Stimulated activated naive CD8-positive, alpha-beta T cell treated with anti-CD3 and anti-CD28 coated beads, Interleukin-15, amount 100 ng/mL, for 72 hours (primary cell): ENCODE data around the gene TEX44.
A peak's percentile ranks its signal among the peaks of the same experiment; 100 is the strongest.
"Not testable (repeated sequence)": the region's sequence is repeated elsewhere in the genome, so short reads cannot be mapped to it uniquely, and the experiment has no call there.

ENCODE experiments used
- ATAC-seq: fragments of 150-1000 bp; cut with Tn5 transposase; 2 replicates; pipeline ENCODE4 v1.10.0; 2021; ENCODE audit warnings: mild to moderate bottlenecking, moderate library complexity
- DNase-seq, 2 donors: peaks; one replicate each; pipeline ENCODE4 v3.0.0; 2021 to 2022
- H3K27ac Mint-ChIP-seq, 2 donors: one replicate each; pipeline ENCODE4 v1.8.0; 2022; ENCODE audit warnings: mild to moderate bottlenecking in 2 of 2, mixed read lengths in 2 of 2, moderate library complexity in 2 of 2
- H3K27me3 Mint-ChIP-seq: one replicate; pipeline ENCODE4 v1.8.0; 2022; ENCODE audit warnings: mixed read lengths
- H3K4me1 Mint-ChIP-seq: one replicate; pipeline ENCODE4 v1.8.0; 2022; ENCODE audit warnings: mild to moderate bottlenecking, mixed read lengths
- H3K4me3 Mint-ChIP-seq, 2 donors: one replicate each; pipeline ENCODE4 v1.8.0; 2022; ENCODE audit warnings: mild to moderate bottlenecking in 2 of 2, mixed read lengths in 2 of 2, moderate library complexity in 1 of 2
- H3K9me3 Mint-ChIP-seq, 2 donors: one replicate each; pipeline ENCODE4 v1.8.0; 2022; ENCODE audit warnings: mixed read lengths in 2 of 2

The TEX44 gene

GRCh38 chr2:231565887-231566594 lies 26.6 kb upstream of the TEX44 start:
- H3K4me1 Mint-ChIP-seq, result peaks cover 10% of the 10 kb centered on the region
- H3K27me3 Mint-ChIP-seq, result no peaks in the 10 kb centered on the region
- no peak overlapping the region for H3K4me3 Mint-ChIP-seq
- no peaks in the 10 kb centered on the region for H3K9me3 Mint-ChIP-seq
- ATAC-seq (no peak), DNase-seq (no peak)
- no peak overlapping the region for H3K27ac Mint-ChIP-seq

- Mint-ChIP-seq H3K27ac (no peak overlapping the region), H3K4me1 (peaks cover 10% of the 10 kb centered on the region), H3K27me3 (no peaks in the 10 kb centered on the region), H3K4me3 (no peak overlapping the region), H3K9me3 (no peaks in the 10 kb centered on the region)
- ATAC-seq (no peak), DNase-seq (no peak)
Measured at GRCh38 chr2:231567159-231567558, 25.5 kb upstream of the TEX44 start.

GRCh38 chr2:231568098-231568784 lies 24.4 kb upstream of the TEX44 start:
- DNase-seq, result no peak
- Mint-ChIP-seq H3K27ac (no peak overlapping the region), H3K4me3 (no peak overlapping the region), H3K4me1 (peaks cover 10% of the 10 kb centered on the region), H3K9me3 (no peaks in the 10 kb centered on the region), H3K27me3 (no peaks in the 10 kb centered on the region)
- no peak for ATAC-seq

GRCh38 chr2:231568785-231569435 lies 23.8 kb upstream of the TEX44 start:
- peaks cover 10% of the 10 kb centered on the region for H3K4me1 Mint-ChIP-seq
- peaks cover 2% of the 10 kb centered on the region for H3K27me3 Mint-ChIP-seq
- peak overlapping the region in 1 of 2 donors; percentile 43 for H3K27ac Mint-ChIP-seq
- H3K4me3 Mint-ChIP-seq, result no peak overlapping the region
- ATAC-seq, result peak; percentile 63
- DNase-seq, result no peak
- H3K9me3 Mint-ChIP-seq, result no peaks in the 10 kb centered on the region

GRCh38 chr2:231570915-231571314 lies 21.7 kb upstream of the TEX44 start:
- H3K9me3 Mint-ChIP-seq, H3K4me1 Mint-ChIP-seq, ATAC-seq, H3K4me3 Mint-ChIP-seq, DNase-seq, H3K27ac Mint-ChIP-seq, H3K27me3 Mint-ChIP-seq: not testable (repeated sequence)

GRCh38 chr2:231571661-231572191 lies 20.9 kb upstream of the TEX44 start:
- no peak for ATAC-seq
- no peaks in the 10 kb centered on the region for H3K9me3 Mint-ChIP-seq
- DNase-seq, result no peak
- peaks cover 5% of the 10 kb centered on the region for H3K27me3 Mint-ChIP-seq
- no peak overlapping the region for H3K4me3 Mint-ChIP-seq
- H3K4me1 Mint-ChIP-seq, result peaks cover 10% of the 10 kb centered on the region
- H3K27ac Mint-ChIP-seq, result no peak overlapping the region

GRCh38 chr2:231573096-231573495 lies 19.6 kb upstream of the TEX44 start:
- H3K4me1 Mint-ChIP-seq, result peaks cover 10% of the 10 kb centered on the region
- H3K27ac Mint-ChIP-seq, result no peak overlapping the region
- ATAC-seq (no peak), DNase-seq (no peak)
- peaks cover 5% of the 10 kb centered on the region for H3K27me3 Mint-ChIP-seq
- H3K4me3 Mint-ChIP-seq, result no peak overlapping the region
- H3K9me3 Mint-ChIP-seq, result no peaks in the 10 kb centered on the region

GRCh38 chr2:231573698-231574421 lies 18.8 kb upstream of the TEX44 start:
- no peak overlapping the region for H3K27ac Mint-ChIP-seq
- H3K4me3 Mint-ChIP-seq, result no peak overlapping the region
- DNase-seq (no peak), ATAC-seq (no peak)
- peaks cover 4% of the 10 kb centered on the region for H3K4me1 Mint-ChIP-seq
- peaks cover 0 to 5% of the 10 kb centered on the region in 2 donors for H3K9me3 Mint-ChIP-seq
- peaks cover 5% of the 10 kb centered on the region for H3K27me3 Mint-ChIP-seq

- Mint-ChIP-seq H3K27ac (peak overlapping the region in 1 of 2 donors; percentile 65), H3K4me3 (no peak overlapping the region), H3K4me1 (no peaks in the 10 kb centered on the region), H3K9me3 (peaks cover 8 to 11% of the 10 kb centered on the region in 2 donors), H3K27me3 (peaks cover 11% of the 10 kb centered on the region)
- DNase-seq (no peak), ATAC-seq (no peak)
Measured at GRCh38 chr2:231575612-231576256, 16.9 kb upstream of the TEX44 start.

- H3K4me1 Mint-ChIP-seq, result no peaks in the 10 kb centered on the region
Measured at GRCh38 chr2:231576465-231576864, 16.2 kb upstream of the TEX44 start.

GRCh38 chr2:231578655-231579054 lies 14.0 kb upstream of the TEX44 start:
- DNase-seq, H3K27ac Mint-ChIP-seq, H3K4me3 Mint-ChIP-seq, ATAC-seq, H3K4me1 Mint-ChIP-seq: not testable (repeated sequence)
- H3K27me3 Mint-ChIP-seq, result peaks cover 11% of the 10 kb centered on the region
- peaks cover 8 to 11% of the 10 kb centered on the region in 2 donors for H3K9me3 Mint-ChIP-seq

More at GRCh38 chr2:231576465-231576864, 16.2 kb upstream of the TEX44 start:
- Mint-ChIP-seq H3K27ac (no peak overlapping the region), H3K4me3 (no peak overlapping the region), H3K27me3 (peaks cover 11% of the 10 kb centered on the region), H3K9me3 (peaks cover 8 to 11% of the 10 kb centered on the region in 2 donors)
- DNase-seq (no peak), ATAC-seq (no peak)

GRCh38 chr2:231579560-231579959 lies 13.1 kb upstream of the TEX44 start:
- Mint-ChIP-seq H3K4me1 (no peaks in the 10 kb centered on the region), H3K27me3 (peaks cover 6% of the 10 kb centered on the region), H3K9me3 (peaks cover 8 to 11% of the 10 kb centered on the region in 2 donors), H3K27ac (no peak overlapping the region), H3K4me3 (no peak overlapping the region)
- DNase-seq (no peak), ATAC-seq (no peak)

GRCh38 chr2:231581328-231581727 lies 11.3 kb upstream of the TEX44 start:
- no peak overlapping the region for H3K27ac Mint-ChIP-seq
- no peak overlapping the region for H3K4me3 Mint-ChIP-seq
- H3K9me3 Mint-ChIP-seq, result peaks cover 8 to 11% of the 10 kb centered on the region in 2 donors
- H3K4me1 Mint-ChIP-seq, result no peaks in the 10 kb centered on the region
- ATAC-seq, result no peak
- peaks cover 6% of the 10 kb centered on the region for H3K27me3 Mint-ChIP-seq
- DNase-seq, result no peak

- no peak for DNase-seq
- Mint-ChIP-seq H3K27me3 (peaks cover 6% of the 10 kb centered on the region), H3K4me3 (no peak overlapping the region), H3K27ac (peak overlapping the region in 1 of 2 donors; percentile 85), H3K4me1 (no peaks in the 10 kb centered on the region), H3K9me3 (peaks cover 6 to 8% of the 10 kb centered on the region in 2 donors)
- ATAC-seq, result no peak
Measured at GRCh38 chr2:231583982-231584381, 8.7 kb upstream of the TEX44 start.

GRCh38 chr2:231587744-231588143 lies 4.9 kb upstream of the TEX44 start:
- not testable (repeated sequence) for H3K27me3 Mint-ChIP-seq, DNase-seq, H3K4me3 Mint-ChIP-seq, H3K27ac Mint-ChIP-seq, H3K4me1 Mint-ChIP-seq, H3K9me3 Mint-ChIP-seq, ATAC-seq
